Cortex of kidney (tissue), 1 donor: ENCODE results near the gene FBN2.
"Not testable (repeated sequence)": the region's sequence is repeated elsewhere in the genome, so short reads cannot be mapped to it uniquely, and the experiment has no call there.

Experiments
- DNase-seq: peaks from one replicate; lab custom pipeline; 2025; lab: John Stamatoyannopoulos, UW

FBN2 gene

GRCh38 chr5:128534726-128535125 lies 3.3 kb downstream of the FBN2 start:
- no peak for DNase-seq

GRCh38 chr5:128532776-128533175 lies 5.3 kb downstream of the FBN2 start:
- DNase-seq = no peak

GRCh38 chr5:128532127-128532526 lies 5.9 kb downstream of the FBN2 start:
- no peak for DNase-seq

GRCh38 chr5:128528637-128529255 lies 9.3 kb downstream of the FBN2 start:
- DNase-seq = no peak

GRCh38 chr5:128528126-128528525 lies 9.9 kb downstream of the FBN2 start:
- no peak for DNase-seq

- DNase-seq = no peak
Observed at GRCh38 chr5:128527077-128527476, 11.0 kb downstream of the FBN2 start.

- no peak for DNase-seq
Observed at GRCh38 chr5:128522336-128522735, 15.7 kb downstream of the FBN2 start.

GRCh38 chr5:128519827-128520226 lies 18.2 kb downstream of the FBN2 start:
- no peak for DNase-seq

- DNase-seq = no peak
Observed at GRCh38 chr5:128516978-128517377, 21.1 kb downstream of the FBN2 start.

- no peak for DNase-seq
Observed at GRCh38 chr5:128513806-128514205, 24.2 kb downstream of the FBN2 start.

GRCh38 chr5:128512894-128513293 lies 25.2 kb downstream of the FBN2 start:
- DNase-seq = no peak

- no peak for DNase-seq
Observed at GRCh38 chr5:128506643-128507042, 31.4 kb downstream of the FBN2 start.

GRCh38 chr5:128503727-128504126 lies 34.3 kb downstream of the FBN2 start:
- DNase-seq = not testable (repeated sequence)

- no peak for DNase-seq
Observed at GRCh38 chr5:128498844-128499455, 39.1 kb downstream of the FBN2 start.

GRCh38 chr5:128494516-128494915 lies 43.5 kb downstream of the FBN2 start:
- no peak for DNase-seq

GRCh38 chr5:128493657-128494329 lies 44.3 kb downstream of the FBN2 start:
- DNase-seq = no peak

- no peak for DNase-seq
Observed at GRCh38 chr5:128491291-128491690, 46.8 kb downstream of the FBN2 start.

GRCh38 chr5:128490761-128491160 lies 47.3 kb downstream of the FBN2 start:
- DNase-seq = no peak

GRCh38 chr5:128487041-128487440 lies 51.0 kb downstream of the FBN2 start:
- no peak for DNase-seq

GRCh38 chr5:128483738-128484137 lies 54.3 kb downstream of the FBN2 start:
- DNase-seq = no peak

- no peak for DNase-seq
Observed at GRCh38 chr5:128480906-128481633, 57.0 kb downstream of the FBN2 start.

- DNase-seq = no peak
Observed at GRCh38 chr5:128480158-128480557, 57.9 kb downstream of the FBN2 start.
